WTC11 (cell line): Measurements from ENCODE around the gene POC1A.

Experiments
- CREB1 ChIP-seq: sonication (generic); formaldehyde crosslinking; IDR thresholded peaks from 2 replicates; pipeline ENCODE4 v1.8.0; 2023; ENCODE audit warnings: mild to moderate bottlenecking, missing genetic modification reagents
- CREM ChIP-seq: sonication (generic); formaldehyde crosslinking; IDR thresholded peaks from 2 replicates; pipeline ENCODE4 v1.8.1; 2022; ENCODE audit warnings: mild to moderate bottlenecking, missing genetic modification reagents, moderate library complexity
- ELF4 ChIP-seq: sonication (generic); formaldehyde crosslinking; IDR thresholded peaks from 2 replicates; pipeline ENCODE4 v1.8.1; 2022; ENCODE audit warnings: low read depth, mild to moderate bottlenecking, moderate library complexity, missing genetic modification reagents
- JUN ChIP-seq: sonication (generic); formaldehyde crosslinking; IDR thresholded peaks from 2 replicates; pipeline ENCODE4 v1.8.0; 2023; ENCODE audit warnings: mild to moderate bottlenecking, missing genetic modification reagents
- NR3C1 ChIP-seq: sonication (generic); formaldehyde crosslinking; conservative IDR thresholded peaks from 2 replicates; pipeline ENCODE4 v1.8.1; 2023; ENCODE audit warnings: low read depth, mild to moderate bottlenecking, missing genetic modification reagents
- PREB ChIP-seq: sonication (generic); formaldehyde crosslinking; IDR thresholded peaks from 2 replicates; pipeline ENCODE4 v1.8.1; 2022; ENCODE audit warnings: mild to moderate bottlenecking, missing genetic modification reagents, moderate library complexity, borderline replicate concordance
- SOX15 ChIP-seq: fragments of 250-450 bp; sonication (Bioruptor Pico); IDR thresholded peaks from 2 replicates; pipeline ENCODE4 v1.9.0; 2021; ENCODE audit warnings: mild to moderate bottlenecking
- SP1 ChIP-seq: sonication (generic); formaldehyde crosslinking; conservative IDR thresholded peaks from 2 replicates; pipeline ENCODE4 v1.8.1; 2022; ENCODE audit warnings: missing genetic modification reagents
- ZBTB43 ChIP-seq: sonication (generic); formaldehyde crosslinking; IDR thresholded peaks from 2 replicates; pipeline ENCODE4 v1.8.1; 2023; ENCODE audit warnings: mild to moderate bottlenecking, missing genetic modification reagents
- ZNF425 ChIP-seq: fragments of 250-450 bp; sonication (Bioruptor Pico); conservative IDR thresholded peaks from 2 replicates; pipeline ENCODE4 v1.9.0; 2021; ENCODE audit warnings: mild to moderate bottlenecking
- TF ChIP-seq, protein P1 (sequence below): fragments of 200-600 bp; IDR thresholded peaks from 2 replicates; pipeline ENCODE4 v1.8.0; 2022; ENCODE audit warnings: antibody characterized with exemption

- TF ChIP-seq JUN (CRISPR knock-in tag) (no peak), SP1 (CRISPR knock-in tag) (no peak), ZNF425 (CRISPR knock-in tag) (no peak), ELF4 (no peak), CREM (CRISPR knock-in tag) (no peak), PREB (CRISPR knock-in tag) (no peak), NR3C1 (CRISPR knock-in tag) (no peak), ZBTB43 (no peak), SOX15 (no peak), CREB1 (no peak)
- TF ChIP-seq, protein P1, sequence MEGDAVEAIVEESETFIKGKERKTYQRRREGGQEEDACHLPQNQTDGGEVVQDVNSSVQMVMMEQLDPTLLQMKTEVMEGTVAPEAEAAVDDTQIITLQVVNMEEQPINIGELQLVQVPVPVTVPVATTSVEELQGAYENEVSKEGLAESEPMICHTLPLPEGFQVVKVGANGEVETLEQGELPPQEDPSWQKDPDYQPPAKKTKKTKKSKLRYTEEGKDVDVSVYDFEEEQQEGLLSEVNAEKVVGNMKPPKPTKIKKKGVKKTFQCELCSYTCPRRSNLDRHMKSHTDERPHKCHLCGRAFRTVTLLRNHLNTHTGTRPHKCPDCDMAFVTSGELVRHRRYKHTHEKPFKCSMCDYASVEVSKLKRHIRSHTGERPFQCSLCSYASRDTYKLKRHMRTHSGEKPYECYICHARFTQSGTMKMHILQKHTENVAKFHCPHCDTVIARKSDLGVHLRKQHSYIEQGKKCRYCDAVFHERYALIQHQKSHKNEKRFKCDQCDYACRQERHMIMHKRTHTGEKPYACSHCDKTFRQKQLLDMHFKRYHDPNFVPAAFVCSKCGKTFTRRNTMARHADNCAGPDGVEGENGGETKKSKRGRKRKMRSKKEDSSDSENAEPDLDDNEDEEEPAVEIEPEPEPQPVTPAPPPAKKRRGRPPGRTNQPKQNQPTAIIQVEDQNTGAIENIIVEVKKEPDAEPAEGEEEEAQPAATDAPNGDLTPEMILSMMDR: no peak
Measured at GRCh38 chr3:52104684-52105640, 49.3 kb downstream of the POC1A start.
